NCI-H1694 treated with DMSO at 0.1 percent for 48 hours (cell line): ENCODE data around the gene LCA5.
A peak's percentile ranks its signal among the peaks of the same experiment; 100 is the strongest.
"Not testable (repeated sequence)": the region's sequence is repeated elsewhere in the genome, so short reads cannot be mapped to it uniquely, and the experiment has no call there.

Experiments used
- DNase-seq: peaks from one replicate; lab custom pipeline; 2025; lab: John Stamatoyannopoulos, UW

Gene LCA5

GRCh38 chr6:79467716-79468115 lies 69.5 kb downstream of the LCA5 start:
- DNase-seq = no peak

GRCh38 chr6:79466207-79466834 lies 70.9 kb downstream of the LCA5 start:
- DNase-seq = peak; percentile 14

GRCh38 chr6:79465381-79465780 lies 71.8 kb downstream of the LCA5 start:
- no peak for DNase-seq

- no peak for DNase-seq
Observed at GRCh38 chr6:79463621-79464050, 73.6 kb downstream of the LCA5 start.

GRCh38 chr6:79461205-79461604 lies 76.0 kb downstream of the LCA5 start:
- DNase-seq = no peak

GRCh38 chr6:79455446-79455845 lies 81.8 kb downstream of the LCA5 start:
- no peak for DNase-seq

- no peak for DNase-seq
Observed at GRCh38 chr6:79453558-79454042, 83.6 kb downstream of the LCA5 start.

GRCh38 chr6:79450984-79451383 lies 86.2 kb downstream of the LCA5 start:
- no peak for DNase-seq

GRCh38 chr6:79446006-79446405 lies 91.2 kb downstream of the LCA5 start:
- no peak for DNase-seq

- DNase-seq = not testable (repeated sequence)
Observed at GRCh38 chr6:79443876-79444275, 93.4 kb downstream of the LCA5 start.

GRCh38 chr6:79441192-79441591 lies 96.0 kb downstream of the LCA5 start:
- no peak for DNase-seq

- no peak for DNase-seq
Observed at GRCh38 chr6:79440598-79440997, 96.6 kb downstream of the LCA5 start.

GRCh38 chr6:79438030-79438429 lies 99.2 kb downstream of the LCA5 start:
- DNase-seq = peak; percentile 15

GRCh38 chr6:79436241-79436640 lies 101.0 kb downstream of the LCA5 start:
- DNase-seq = no peak

GRCh38 chr6:79435746-79436145 lies 101.5 kb downstream of the LCA5 start:
- DNase-seq = no peak
